GM19099 (cell line): Measurements from ENCODE around the gene TEKT1.

Source experiments
- POLR2A ChIP-seq: IDR thresholded peaks from 3 replicates; pipeline ENCODE4 v1.6.1; 2011; ENCODE audit warnings: low read depth; ENCODE audit not compliant: insufficient read length; ENCODE audit errors: extremely low read depth

Gene TEKT1

DNA sequence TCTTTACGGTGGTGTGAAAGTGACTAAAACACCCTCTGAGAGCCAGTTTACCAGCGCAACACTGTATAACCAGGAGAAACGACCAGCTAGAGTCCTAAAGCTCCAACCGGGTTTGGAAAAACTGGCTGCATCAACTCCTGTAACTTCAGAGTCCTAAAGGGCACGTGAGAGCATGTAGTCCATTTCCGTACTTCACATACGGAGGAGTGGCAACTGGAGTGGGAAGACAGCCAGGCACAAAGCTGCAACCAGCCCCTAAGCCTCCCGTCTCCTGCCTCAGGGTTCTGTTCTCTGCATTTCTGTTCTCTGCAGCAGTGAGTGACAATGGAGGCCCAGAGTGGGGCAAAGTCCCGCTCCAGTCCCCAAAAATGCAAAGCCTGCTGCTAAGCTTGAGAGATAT, 19.2 kb downstream of the TEKT1 start:
- no peak for TF ChIP-seq POLR2A

DNA sequence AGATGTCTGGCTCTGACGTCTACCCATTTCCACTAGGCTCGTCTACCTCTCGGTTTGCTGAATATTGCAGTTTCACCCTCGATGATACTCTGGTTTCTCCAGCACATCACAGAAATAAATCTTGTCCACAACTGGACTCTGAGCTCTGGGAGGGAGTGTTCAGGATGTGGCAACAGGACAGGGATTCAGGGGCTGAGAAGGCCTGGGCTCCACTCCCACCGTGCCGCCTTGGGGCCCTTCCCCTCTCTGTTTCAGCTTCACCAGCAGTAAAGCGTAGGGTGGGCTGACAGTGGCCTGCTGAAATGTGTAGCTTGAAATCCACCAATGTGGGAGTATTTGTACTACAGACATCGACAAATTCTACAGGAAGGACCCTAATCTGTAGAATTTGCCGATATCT, 20.0 kb downstream of the TEKT1 start:
- no peak for TF ChIP-seq POLR2A

DNA sequence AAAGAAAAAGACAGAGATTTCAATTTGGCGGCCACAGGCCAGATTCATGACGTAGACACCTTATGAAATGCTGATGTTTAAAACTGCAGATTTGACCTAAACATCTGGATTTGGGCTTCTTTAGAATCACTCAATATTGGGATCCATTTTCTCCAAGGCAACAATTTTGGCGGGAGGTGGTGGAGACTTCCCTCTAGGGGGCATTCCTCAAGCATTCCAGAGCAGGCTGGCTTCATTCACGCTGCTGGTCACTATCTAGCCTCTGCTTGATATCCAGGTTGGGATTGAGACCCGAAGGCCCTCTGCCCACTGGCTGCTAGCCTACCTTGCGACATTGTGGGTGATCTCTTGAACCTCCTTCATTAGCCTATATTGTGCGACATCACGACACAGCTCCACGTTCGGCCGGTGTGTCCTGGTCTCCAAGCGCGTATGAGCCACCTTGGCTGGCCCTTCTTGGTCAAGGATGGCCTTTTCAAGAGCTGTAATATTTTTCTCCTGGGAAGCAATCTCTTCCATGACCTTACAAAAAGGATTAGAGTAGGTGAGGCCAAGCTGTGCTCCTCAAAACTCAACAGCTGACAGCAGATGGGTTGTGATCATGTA, 31.0 kb downstream of the TEKT1 start:
- no peak for TF ChIP-seq POLR2A

DNA sequence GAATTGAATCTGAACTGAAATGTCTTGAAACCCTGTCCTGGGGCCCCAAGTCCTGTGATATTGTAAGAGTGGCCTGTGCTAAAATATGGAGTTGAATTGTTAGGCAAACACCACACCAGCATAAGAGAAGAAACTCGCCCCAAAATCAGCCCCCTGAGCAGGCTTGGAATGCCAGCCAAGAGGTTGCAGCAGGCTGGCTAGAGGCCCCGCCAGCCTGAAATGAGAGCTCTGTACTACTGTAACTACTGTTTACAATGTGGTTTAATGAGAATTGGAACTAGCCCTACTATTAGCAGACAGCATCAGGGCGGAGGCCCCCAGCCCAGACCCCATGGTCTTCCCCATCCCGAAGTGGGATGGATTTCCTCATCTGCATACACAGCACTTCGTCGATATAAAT, 31.8 kb downstream of the TEKT1 start:
- no peak for TF ChIP-seq POLR2A

DNA sequence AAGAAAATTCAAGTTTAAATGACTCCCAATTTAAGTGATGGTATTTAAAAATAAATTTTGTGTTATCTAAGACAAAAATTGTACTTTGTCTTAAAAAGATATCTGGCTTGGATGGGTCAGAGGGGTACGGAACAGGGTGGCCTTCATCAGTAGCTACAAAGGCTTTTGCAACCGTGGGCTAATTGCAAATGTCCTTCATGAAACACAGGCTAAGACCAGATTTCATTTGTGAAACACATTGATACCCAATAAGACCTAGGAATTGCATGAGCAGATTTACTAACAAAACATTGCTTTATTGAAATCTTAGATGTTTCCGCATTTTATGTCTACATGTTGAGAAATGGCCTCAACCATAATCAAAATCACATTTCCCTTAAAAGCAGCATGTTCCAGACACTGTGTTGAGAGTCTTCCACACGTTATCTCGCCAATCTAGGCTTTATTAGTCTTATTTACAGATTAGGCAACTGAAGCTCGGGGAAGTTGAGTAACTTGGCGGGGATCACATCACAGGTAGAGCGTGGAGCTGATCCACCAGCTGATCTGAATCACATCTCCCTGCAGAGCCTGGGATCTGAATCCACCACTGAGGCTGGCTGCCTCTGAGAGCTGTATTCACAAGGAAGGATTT, 33.7 kb downstream of the TEKT1 start:
- TF ChIP-seq POLR2A: no peak

DNA sequence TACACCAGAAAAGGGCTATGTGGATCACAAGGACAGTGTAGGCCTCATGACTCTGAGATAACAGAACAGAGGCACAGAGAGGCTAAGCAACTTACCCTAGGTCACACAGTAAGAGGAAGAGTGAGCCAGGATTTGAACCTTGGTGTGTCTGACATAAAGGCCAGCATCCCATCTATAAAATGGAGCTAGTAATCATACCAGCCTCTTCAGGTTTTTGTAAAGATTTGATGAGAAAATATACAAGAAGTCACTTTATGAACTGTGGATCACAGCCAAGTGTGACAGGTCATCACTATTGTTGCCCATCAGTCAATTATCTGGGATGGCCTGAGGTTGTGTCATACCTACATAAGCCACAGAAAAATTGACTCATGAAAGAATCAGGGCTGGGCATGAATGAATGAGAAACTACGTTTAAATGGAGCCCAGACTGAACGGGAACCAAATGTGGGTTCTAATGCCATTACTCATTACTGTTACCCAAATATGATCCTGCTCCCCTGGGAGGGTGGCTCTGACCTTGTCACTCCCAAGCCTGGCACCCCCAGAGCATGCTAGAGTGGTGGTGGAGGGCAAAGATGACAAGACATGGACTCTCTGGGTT, 34.5 kb downstream of the TEKT1 start:
- TF ChIP-seq POLR2A: no peak

DNA sequence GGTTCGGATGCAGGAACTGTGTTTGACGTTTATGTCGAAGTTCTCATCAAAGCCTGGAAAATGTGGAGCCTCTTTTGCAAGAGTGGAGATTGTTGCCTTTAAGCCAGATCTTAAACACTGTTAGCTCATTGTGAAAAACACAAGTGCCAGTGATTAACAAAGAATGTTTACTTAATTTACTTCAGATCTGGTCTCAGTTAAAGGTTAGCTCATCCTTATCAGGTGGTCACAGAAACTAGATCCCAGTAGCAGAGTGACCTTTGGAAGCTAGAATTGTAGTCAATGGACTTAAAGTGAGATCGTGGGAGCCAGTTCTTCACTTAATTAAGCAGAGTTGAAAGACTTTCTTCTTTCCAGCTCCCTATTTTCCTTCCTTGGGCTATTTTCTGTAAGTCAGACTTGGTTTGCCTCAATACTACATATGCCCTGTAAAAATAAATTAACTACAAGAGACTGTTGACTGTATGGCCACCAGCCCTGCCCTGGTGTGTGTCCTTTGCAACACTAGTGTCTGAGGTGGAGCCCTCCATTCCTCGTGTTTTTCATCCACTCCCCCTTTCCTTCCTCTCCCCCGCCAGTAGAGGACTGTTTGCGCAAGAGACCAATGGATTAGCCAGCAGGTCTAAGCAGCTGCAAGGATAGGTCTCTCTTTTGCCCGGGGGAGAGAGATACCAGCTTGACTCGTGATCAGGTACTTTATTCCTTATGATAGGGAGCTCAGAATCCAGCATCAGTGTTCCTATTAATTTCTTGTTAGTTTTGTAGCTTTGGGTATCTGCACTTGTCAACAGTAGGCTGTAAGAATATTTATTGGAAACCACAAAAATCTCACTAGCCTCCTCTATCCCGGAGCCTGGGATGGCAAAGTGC, 35.3 kb downstream of the TEKT1 start:
- no peak for TF ChIP-seq POLR2A

DNA sequence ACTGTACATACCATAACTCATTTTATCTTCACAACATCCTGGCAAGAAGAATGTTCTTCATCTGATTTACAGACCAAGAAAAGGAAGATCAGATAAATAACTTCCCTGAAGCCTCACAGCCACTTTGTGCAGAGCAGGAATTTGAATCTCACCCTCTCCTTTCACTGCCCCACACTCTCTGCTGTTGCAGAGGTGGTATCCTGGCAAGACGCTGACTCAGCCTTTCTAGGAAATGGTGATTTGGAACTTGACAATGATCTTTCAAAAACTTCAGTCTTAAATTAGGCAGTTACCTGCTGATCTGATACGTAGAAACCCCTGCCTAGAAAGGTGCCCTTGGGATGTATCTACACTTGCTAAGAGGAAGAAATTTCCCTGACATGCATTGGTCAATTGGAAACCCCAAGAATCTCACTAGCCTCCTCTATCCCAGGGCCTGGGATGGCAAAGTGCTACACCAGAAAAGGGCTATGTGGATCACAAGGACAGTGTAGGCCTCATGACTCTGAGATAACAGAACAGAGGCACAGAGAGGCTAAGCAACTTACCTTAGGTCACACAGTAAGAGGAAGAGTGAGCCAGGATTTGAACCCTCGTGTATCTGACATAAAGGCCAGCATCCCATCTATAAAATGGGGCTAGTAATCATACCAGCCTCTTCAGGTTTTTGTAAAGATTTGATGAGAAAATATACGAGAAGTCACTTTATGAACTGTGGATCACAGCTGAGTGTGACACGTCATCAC, 37.6 kb downstream of the TEKT1 start:
- TF ChIP-seq POLR2A: no peak

DNA sequence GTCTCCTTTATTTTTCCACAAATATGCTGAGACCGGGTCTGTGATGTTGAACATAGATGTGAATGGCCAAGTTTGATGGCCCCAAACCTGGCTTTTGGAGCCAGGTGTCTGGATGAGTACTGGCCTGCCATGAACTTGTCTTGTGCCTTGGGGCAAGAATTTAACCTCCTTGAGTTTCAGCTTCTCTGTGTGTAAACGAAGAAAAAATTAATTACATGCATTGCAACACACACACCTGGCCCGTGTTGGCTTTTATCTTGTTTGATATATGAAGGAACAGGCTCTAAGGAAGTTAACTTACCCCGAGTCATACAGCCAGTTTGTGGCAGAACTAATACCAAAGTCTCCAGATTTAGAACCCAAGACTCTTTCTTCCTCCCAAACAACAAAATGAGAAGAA, 42.4 kb downstream of the TEKT1 start:
- TF ChIP-seq POLR2A: no peak

DNA sequence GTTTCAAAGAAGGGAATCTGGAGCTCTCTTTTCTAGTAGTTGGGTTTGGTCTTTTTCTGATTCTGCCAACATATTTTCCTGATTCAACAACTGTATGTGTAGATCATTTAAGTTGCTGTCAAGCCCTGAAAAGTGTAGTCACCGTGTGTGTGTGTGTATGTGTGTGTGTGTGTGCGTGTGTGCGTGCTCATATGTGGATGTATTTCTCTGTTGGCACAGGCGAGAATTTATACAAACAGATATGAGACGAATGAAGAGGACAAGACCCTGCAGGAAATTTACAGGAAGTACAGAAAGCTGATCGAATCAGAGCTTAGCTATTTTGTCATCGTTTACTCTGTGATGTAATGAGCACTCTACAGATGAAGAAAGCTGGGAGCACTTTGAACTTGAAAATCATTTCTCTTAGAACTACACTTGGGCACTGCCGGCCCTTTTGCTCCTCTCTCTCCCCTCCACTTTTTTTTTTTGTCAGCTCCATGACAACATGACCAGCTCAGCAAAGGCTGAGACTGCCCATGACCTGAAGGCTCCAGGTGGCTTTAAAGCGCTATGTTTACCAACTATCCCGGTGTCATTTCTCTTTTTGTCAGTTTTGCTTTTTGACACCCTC, 44.3 kb downstream of the TEKT1 start:
- no peak for TF ChIP-seq POLR2A

DNA sequence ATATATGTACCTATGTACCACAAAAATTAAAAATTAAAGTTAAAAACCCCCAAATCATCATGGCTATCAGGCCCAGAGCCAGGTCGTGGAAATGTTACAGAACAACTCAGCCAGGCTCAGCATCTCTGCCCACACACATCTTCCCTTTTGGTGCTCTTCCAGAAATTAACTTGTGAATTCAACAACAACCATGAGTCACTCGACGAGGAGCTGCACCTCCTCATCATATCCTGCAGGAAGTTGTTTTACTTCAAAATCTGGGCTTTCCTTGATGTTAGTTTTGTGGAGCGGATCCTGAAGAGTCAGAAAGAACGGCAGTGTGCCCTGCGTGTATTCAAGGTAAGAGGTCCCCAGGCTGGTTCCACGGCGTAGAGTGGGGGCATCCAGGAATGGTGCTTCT, 44.9 kb downstream of the TEKT1 start:
- TF ChIP-seq POLR2A: no peak

DNA sequence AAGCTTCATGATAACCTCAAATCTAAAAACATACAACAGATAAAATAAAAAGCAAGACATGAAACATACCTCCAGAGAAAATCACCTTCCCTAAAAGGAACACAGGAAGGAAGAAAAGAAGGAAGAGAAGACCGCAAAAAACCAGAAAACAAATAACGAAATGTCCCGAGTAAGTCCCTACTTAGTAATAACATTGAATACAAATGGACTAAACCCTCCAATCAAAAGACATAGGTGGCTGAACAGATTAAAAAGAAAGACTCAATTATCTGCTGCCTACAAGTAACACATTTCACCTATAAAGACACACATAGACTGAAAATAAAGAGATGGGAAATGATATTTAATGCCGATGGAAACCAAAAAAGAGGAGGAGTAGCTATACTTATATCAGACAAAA, 49.3 kb downstream of the TEKT1 start:
- TF ChIP-seq POLR2A: no peak

DNA sequence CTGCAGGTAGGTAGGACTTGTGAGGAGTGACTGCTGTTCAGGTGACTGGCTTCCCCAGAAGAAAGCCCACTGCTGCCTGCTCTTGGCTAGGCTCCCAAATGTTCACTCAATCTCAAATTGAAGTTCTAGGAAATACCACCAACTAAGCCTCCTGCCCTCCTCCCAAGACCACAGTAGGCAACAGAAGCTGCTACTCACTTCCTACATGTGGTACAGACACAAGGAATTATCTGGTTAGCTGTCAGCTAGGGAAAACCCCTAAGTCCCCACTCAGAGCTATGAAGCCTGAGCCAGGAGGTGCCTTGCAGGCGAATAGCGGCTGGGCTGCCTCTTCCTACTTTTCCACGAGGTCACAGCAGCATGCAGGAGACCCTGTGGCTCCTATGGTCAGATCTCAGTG, 50.6 kb downstream of the TEKT1 start:
- TF ChIP-seq POLR2A: no peak

DNA sequence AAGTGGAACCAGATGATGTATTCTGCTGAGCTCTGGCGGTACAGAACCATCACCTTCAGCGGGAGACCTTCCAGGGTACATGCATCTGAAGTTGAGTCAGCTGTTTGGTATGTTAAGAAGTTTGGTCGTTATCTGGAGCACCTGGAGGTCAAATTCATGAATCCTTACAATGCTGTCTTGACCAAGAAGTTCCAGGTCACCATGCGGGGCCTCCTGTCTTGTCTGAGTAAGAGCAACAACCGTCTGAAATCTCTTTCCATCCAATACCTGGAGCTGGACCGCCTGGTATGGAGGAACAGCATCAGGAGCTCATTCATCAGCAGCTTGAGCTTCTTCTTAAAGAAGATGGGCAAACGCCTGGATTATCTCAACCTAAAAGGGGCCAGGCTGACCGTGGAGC, 51.5 kb downstream of the TEKT1 start:
- TF ChIP-seq POLR2A: no peak
